Measurements from ENCODE around the gene SPECC1. TPM values are rescaled to one million over a fixed set of nuclear protein-coding genes. Genes with fewer than 3 reads are reported as not detected.

The SPECC1 gene
- polyA plus RNA-seq, 3 donors, result 36.0 to 58.4 (median 50.5) TPM

DNA sequence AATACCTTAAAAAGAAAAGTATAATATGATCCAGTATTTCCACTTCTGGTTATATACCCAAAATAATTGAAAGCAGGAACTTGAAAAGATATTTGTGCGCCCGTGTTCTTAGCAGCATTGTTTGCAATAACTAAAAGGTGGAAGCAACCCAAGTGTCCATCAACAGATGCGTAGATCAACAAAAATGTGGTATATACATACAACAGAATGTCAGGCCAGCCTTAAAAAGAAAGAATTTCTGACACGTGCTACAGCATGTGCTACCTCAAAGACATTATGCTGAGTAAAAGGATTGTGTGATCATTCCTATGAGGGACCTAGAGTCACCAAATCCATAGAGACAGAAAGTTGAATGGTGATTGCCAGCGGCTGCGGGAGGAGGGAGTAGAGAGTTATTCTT lies 133.1 kb downstream of the SPECC1 start:
- H2AFZ ChIP-seq (ENCODE audit: insufficient read depth, low read depth, low read length, poor library complexity, severe bottlenecking), result no peak overlapping the region
- no peak overlapping the region for H3K4me3 ChIP-seq (replicated peaks in 1 of 3; ENCODE audit: low read depth in 2 of 3, low read length in 3 of 3)
- TF ChIP-seq, protein P1, sequence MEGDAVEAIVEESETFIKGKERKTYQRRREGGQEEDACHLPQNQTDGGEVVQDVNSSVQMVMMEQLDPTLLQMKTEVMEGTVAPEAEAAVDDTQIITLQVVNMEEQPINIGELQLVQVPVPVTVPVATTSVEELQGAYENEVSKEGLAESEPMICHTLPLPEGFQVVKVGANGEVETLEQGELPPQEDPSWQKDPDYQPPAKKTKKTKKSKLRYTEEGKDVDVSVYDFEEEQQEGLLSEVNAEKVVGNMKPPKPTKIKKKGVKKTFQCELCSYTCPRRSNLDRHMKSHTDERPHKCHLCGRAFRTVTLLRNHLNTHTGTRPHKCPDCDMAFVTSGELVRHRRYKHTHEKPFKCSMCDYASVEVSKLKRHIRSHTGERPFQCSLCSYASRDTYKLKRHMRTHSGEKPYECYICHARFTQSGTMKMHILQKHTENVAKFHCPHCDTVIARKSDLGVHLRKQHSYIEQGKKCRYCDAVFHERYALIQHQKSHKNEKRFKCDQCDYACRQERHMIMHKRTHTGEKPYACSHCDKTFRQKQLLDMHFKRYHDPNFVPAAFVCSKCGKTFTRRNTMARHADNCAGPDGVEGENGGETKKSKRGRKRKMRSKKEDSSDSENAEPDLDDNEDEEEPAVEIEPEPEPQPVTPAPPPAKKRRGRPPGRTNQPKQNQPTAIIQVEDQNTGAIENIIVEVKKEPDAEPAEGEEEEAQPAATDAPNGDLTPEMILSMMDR (IDR thresholded peaks at IDR 0.05), result no peak
- DNase-seq, result no peak
- Mint-ChIP-seq H3K9me3 (no peaks in the 10 kb centered on the region), H3K27ac (no peak overlapping the region), H3K4me1 (no peaks in the 10 kb centered on the region), H3K4me3 (no peak overlapping the region), H3K36me3 (peaks cover 54 to 70% of the 10 kb centered on the region in 2 donors), H3K27me3 (ENCODE audit: low read depth in 3 of 3) (no peaks in the 10 kb centered on the region)
- H3K4me2 ChIP-seq (replicated peaks; ENCODE audit: extremely low read depth, low read length, poor library complexity, severe bottlenecking), result no peak overlapping the region
- peaks cover 23 to 75% of the 10 kb centered on the region in 2 donors for H3K36me3 ChIP-seq (replicated peaks in 1 of 2; ENCODE audit: control insufficient read depth in 1 of 2, insufficient read depth in 2 of 2, low read length in 2 of 2)
- H3K27me3 ChIP-seq (ENCODE audit: control insufficient read depth in 2 of 2, insufficient read depth in 2 of 2, low read length in 2 of 2), result no peaks in the 10 kb centered on the region
- peaks cover 70% of the 10 kb centered on the region for H4K20me1 ChIP-seq (ENCODE audit: insufficient read depth, low read length)
- intact Hi-C loops (cut with micrococcal nuclease), result no loop called here
- no peak overlapping the region for H3K9ac ChIP-seq (ENCODE audit: insufficient read depth, low read length, poor library complexity, severe bottlenecking)
- no peaks in the 10 kb centered on the region for H3K4me1 ChIP-seq (ENCODE audit: control insufficient read depth in 1 of 2, insufficient read depth in 2 of 2, low read length in 2 of 2)
- H3K79me2 ChIP-seq (ENCODE audit: insufficient read depth, low read length), result peaks cover 54% of the 10 kb centered on the region
- WGBS (ENCODE audit: insufficient coverage), result 92% methylated on average over 2 of the region's 6 CpGs
- H3K9me3 ChIP-seq (replicated peaks in 1 of 2; ENCODE audit: control insufficient read depth in 1 of 2, insufficient read depth in 1 of 2, low read length in 2 of 2), result no peaks in the 10 kb centered on the region
- no peak overlapping the region for H3K27ac ChIP-seq (ENCODE audit: low read depth in 1 of 2, low read length in 2 of 2)

DNA sequence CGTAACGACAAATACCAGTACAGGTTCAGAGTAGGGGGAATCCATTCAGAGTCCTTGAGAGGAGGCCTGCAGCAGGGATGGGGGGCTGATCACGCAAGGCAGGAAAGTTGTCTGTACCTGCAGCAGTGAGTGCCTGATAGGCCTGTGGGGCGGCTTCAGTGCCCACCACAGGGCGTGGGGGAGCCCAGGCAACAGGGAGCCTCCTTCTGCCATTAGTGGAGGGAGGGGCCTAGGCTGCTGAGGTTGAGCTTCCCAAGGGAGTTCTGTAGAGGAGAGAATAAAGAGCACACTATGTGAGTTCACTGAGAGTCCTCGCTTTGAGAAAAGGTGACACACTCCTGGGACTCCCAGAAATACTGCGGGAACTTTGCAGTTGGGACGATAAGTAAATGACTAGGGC lies 134.6 kb downstream of the SPECC1 start:
- Mint-ChIP-seq H3K27me3 (ENCODE audit: low read depth in 3 of 3) (no peaks in the 10 kb centered on the region), H3K4me3 (no peak overlapping the region), H3K9me3 (no peaks in the 10 kb centered on the region), H3K36me3 (peaks cover 49 to 65% of the 10 kb centered on the region in 2 donors), H3K27ac (peak overlapping the region in 1 of 7 donors; percentile 0), H3K4me1 (no peaks in the 10 kb centered on the region)
- no peaks in the 10 kb centered on the region for H3K4me1 ChIP-seq (ENCODE audit: control insufficient read depth in 1 of 2, insufficient read depth in 2 of 2, low read length in 2 of 2)
- intact Hi-C loops (cut with micrococcal nuclease), result no loop called here
- no peak overlapping the region for H3K9ac ChIP-seq (ENCODE audit: insufficient read depth, low read length, poor library complexity, severe bottlenecking)
- no peak for DNase-seq
- H3K9me3 ChIP-seq (replicated peaks in 1 of 2; ENCODE audit: control insufficient read depth in 1 of 2, insufficient read depth in 1 of 2, low read length in 2 of 2), result no peaks in the 10 kb centered on the region
- WGBS (ENCODE audit: insufficient coverage), result 100% methylated on average over 5 of the region's 8 CpGs
- H2AFZ ChIP-seq (ENCODE audit: insufficient read depth, low read depth, low read length, poor library complexity, severe bottlenecking), result no peak overlapping the region
- TF ChIP-seq, protein P1 (IDR thresholded peaks at IDR 0.05), result no peak
- peaks cover 70% of the 10 kb centered on the region for H4K20me1 ChIP-seq (ENCODE audit: insufficient read depth, low read length)
- H3K4me2 ChIP-seq (replicated peaks; ENCODE audit: extremely low read depth, low read length, poor library complexity, severe bottlenecking), result no peak overlapping the region
- H3K4me3 ChIP-seq (replicated peaks in 1 of 3; ENCODE audit: low read depth in 2 of 3, low read length in 3 of 3), result no peak overlapping the region
- H3K27me3 ChIP-seq (ENCODE audit: control insufficient read depth in 2 of 2, insufficient read depth in 2 of 2, low read length in 2 of 2), result no peaks in the 10 kb centered on the region
- H3K79me2 ChIP-seq (ENCODE audit: insufficient read depth, low read length), result peaks cover 57% of the 10 kb centered on the region
- H3K36me3 ChIP-seq (replicated peaks in 1 of 2; ENCODE audit: control insufficient read depth in 1 of 2, insufficient read depth in 2 of 2, low read length in 2 of 2), result peaks cover 24 to 68% of the 10 kb centered on the region in 2 donors
- no peak overlapping the region for H3K27ac ChIP-seq (ENCODE audit: low read depth in 1 of 2, low read length in 2 of 2)
